HG03097 (cell line): Measurements from ENCODE around the gene TNFRSF12A.
"Not testable (repeated sequence)": the region's sequence is repeated elsewhere in the genome, so short reads cannot be mapped to it uniquely, and the experiment has no call there.

Experiments
- ATAC-seq: cut with Tn5 transposase; IDR thresholded peaks from one replicate; pipeline ENCODE4 v1.9.1; 2021; ENCODE audit not compliant: unreplicated experiment, low FRiP score

Gene TNFRSF12A

DNA sequence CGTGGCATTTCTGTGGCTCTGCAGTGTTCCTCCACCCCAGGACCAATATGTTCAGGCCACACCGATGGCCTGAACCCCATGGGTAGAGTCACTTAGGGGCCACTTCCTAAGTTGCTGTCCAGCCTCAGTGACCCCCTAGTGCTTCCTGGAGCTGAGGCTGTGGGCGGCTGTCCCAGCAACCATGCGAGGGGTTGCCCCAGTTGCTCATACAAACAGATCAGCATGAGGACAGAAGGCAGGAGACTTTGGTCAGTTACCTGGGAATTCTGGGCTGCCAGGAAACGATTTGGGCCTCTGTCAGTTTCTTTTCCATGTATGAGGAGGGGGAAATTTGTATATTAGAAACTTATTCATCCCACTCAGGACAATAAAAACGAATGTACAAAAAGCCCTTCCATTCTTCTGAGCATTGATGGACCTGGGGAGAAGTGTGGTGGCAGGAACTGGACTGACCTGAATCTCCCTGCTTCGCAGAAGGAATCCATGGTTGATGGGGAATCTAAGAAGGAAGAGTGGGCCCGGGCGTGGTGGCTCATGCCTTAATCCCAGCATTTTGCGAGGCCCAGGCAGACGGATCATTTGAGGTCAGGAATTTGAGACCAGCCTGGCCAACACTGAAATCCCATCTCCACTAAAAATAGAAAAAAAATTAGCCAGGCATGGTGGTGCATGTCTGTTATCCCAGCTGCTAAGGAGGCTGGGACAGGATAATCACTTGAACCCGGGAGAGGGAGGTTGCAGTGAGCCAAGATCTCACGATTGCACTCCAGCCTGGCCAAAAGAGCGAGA is 40.4 kb downstream of the TNFRSF12A start:
- ATAC-seq = no peak

DNA sequence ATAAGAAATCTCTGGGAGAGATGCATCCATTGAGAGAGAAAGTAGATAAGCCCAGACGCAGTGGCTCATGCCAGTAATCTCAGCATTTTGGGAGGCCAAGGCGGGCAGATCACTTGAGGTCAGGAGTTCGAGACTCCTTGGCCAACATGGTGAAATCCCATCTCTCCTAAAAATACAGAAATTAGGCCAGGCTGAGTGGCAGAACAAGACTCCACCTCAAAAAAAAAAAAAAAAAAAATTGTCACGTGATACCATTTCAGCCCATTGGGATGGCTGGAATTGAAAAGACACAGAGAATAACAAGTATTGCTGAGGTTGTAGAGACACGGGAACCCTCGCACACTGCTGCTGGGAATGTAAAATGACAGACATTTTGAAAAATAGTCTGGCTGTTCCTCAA is 42.4 kb downstream of the TNFRSF12A start:
- no peak for ATAC-seq

DNA sequence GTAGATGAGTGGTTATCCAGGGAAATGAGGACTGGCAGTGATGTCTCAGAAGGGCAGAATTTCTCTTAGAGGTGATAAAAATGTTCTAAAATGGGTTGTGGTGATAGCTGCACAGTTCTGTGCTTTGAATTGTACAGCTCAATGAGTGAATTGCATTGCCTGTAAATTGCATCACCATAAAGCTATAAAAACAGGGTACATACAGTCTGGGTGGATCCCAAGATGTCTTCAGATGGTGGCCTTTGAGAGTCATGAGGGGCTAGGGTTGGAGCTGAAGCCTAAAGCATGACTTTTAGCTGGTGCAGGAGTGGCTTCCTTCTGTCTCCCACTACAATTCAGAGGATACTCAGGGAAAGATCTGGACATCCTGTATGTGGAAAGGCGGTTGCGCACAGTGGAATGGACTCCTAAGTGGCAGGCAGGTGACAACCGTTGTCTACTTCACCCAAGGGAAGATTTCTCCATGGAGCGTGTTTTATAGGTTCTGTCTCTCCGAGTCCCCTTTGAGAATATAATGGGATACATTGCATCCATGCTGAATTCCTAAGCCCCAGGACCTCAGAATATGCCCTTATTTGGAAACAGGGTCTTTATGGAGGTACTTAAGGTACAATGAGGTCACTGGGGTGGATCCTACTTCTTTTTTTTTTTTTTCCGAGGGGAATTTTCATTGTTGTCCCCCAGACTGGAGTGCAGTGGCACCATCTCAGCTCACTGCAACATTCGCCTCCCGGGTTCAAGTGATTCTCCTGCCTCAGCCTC is 43.6 kb downstream of the TNFRSF12A start:
- ATAC-seq = no peak

DNA sequence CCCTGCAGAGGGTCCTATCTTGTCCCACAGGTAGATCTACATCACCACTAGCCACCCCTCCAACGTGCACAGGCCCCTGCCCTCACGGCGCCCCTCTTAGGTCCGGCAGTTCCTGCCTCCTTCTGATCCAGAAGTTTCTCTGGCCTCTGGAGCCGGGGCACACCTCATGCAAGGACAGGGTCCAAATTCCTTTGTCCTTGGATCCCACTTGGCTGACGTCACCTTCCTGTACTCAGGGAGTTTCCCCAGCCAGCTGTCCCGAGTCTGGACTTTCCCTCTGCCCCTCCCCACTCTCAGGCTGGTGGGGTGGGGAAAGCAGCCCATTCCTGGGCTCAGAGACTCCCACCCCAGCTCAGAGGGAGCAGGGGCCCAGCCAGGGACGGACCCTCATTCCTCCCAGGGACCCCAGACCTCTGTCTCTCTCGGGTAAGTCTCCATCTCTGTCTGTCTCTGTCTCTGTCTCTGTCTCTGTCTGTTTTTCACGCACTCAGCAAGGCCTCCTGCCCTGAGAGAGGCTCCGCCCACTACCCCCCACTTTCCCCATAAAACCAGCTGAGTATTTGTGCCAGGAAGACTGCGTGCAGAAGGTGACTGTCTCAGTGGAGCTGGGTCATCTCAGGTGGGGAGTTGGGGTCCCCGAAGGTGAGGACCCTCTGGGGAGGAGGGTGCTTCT is 45.0 kb downstream of the TNFRSF12A start, which contains the start of gene IL32:
TSS of gene IL32 (plus strand) at position 572 of the 673 bp plus-strand sequence. CDS start 172 bp downstream, outside the sequence.
- ATAC-seq = no peak

DNA sequence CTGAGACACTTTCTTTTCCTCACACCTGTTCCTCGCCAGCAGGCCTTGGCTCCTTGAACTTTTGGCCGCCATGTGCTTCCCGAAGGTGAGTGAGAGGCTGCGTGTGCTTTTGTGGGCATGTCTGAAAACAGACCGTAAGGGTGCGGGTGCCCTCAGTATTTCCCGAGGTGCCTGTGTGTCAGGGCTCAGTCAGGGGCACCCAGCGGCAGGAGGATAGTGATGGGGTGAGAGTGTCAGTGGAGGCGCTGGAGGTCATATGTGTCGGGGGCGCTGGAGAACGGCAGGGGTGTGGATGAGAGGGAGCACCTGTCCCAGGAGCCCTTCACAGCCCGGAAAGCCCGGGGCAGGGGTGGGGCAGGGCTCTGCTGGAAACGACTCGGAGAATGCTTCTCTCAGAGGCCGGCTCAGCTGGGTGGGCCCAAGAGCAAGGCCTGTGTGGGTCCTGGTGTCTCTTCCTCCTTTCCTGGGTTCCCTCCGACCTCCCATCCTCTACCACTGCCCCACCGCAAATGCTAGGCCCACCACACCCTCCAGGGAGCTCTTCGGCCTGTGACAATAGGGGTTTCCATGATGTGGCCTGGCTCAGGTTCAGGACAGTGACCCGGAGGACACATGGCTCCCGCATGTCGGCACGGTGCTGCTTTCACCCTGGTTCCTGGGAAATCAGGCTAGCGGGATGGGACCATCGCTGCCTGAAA is 45.7 kb downstream of the TNFRSF12A start:
- no peak for ATAC-seq

DNA sequence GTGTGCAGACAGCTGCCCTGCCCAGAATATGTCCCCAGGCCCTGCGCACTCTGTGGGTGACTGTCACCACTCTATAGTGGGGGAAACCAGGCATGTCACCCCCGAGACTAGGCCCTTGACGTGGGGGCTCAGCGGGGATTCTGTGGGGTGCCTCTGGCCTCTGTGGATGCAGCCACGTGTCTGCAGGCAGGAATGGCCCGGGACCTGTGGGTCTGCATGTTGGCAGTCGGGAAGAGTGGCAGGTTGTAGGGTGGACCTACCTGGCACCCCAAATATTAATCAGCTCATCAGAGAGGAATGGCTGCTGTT is 46.2 kb downstream of the TNFRSF12A start:
- ATAC-seq = no peak

DNA sequence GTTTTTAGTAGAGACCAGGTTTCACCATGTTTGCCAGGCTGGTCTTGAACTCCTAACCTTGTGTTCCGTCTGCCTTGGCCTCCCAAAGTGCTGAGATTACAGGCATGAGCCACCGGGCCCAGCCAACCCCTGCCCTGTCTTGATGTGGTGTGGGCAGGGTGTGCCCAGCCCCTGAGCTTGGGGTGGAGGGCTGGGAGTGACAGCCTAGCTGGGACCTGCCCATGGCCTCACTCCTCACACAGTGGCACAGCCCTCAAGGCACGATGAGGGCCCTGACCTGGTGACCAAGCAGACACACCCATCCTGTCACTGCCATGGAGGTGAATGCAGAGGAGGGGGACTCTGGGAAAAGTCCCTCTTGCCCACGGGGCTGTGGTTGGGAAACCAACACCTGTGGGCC is 48.3 kb downstream of the TNFRSF12A start:
- ATAC-seq = no peak

DNA sequence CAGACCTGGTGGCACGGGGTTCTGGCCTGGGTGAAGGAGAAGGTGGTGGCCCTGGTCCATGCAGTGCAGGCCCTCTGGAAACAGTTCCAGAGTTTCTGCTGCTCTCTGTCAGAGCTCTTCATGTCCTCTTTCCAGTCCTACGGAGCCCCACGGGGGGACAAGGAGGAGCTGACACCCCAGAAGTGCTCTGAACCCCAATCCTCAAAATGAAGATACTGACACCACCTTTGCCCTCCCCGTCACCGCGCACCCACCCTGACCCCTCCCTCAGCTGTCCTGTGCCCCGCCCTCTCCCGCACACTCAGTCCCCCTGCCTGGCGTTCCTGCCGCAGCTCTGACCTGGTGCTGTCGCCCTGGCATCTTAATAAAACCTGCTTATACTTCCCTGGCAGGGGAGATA is 49.0 kb downstream of the TNFRSF12A start:
- not testable (repeated sequence) for ATAC-seq

DNA sequence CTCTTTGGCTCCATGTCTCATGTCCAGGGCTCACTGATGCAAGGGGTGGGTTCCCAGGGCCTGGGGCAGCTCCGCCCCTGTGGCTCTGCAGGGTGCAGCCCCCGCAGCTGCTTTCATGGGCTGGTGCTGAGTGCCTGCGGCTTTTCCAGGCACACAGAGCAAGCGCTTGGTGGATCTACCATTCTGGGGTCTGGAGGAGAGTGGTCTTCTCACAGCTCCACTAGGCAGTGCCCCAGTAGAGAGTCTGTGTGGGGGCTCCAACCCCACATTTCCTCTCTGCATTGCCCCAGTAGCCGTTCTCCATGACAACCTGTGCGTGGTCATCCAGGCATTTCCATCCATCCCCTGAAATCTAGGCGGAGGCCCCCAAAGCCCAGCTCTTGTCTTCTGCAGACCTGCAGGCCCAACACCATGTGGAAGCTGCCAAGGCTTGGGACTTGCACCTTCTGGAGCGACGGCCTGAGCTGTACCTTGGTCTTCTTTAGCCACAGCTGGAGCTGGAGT is 50.5 kb downstream of the TNFRSF12A start:
- ATAC-seq = no peak

DNA sequence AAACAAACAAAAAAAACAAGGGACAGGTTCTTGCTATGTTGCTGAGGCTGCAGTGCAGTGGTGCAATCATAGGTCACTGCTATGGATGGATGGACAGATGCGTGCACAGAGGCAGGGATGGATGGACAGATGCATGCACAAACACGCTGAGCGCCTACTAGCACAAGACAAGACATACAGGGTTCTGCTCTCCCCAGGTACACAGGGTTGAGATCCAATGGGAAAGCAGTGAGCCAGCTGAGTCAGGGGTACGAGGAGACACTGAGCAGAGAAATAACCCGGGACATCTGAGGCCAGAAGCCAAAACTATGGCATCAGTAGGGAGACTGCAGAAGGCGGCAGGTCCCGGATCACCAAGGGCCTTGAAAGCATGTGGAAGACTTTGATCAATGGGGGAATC is 51.5 kb downstream of the TNFRSF12A start:
- ATAC-seq = no peak
